Endodermal cell (in vitro differentiated cells): Measurements from ENCODE around the gene LGI2. TPM values are rescaled to one million over a fixed set of nuclear protein-coding genes. Genes with fewer than 3 reads are reported as not detected.

Experiments used
- DNase-seq: peaks from one replicate; pipeline ENCODE4 v3.0.0-alpha.2; 2017
- H3K27ac ChIP-seq: 2 replicates; pipeline ENCODE4 v1.5.1; 2013; ENCODE audit warnings: mild to moderate bottlenecking, low read depth, low read length, moderate library complexity
- H3K27me3 ChIP-seq: 2 replicates; pipeline ENCODE4 v1.6.1; 2013; ENCODE audit warnings: mild to moderate bottlenecking, low read length, moderate library complexity; ENCODE audit not compliant: insufficient read depth, control insufficient read depth, poor library complexity, severe bottlenecking
- H3K36me3 ChIP-seq: 2 replicates; pipeline ENCODE4 v1.7.0; 2013; ENCODE audit warnings: mild to moderate bottlenecking, low read length, moderate library complexity; ENCODE audit not compliant: control insufficient read depth, insufficient read depth
- H3K4me1 ChIP-seq: one replicate; pipeline ENCODE4 v1.7.0; 2013; ENCODE audit warnings: low read length; ENCODE audit not compliant: control insufficient read depth, insufficient read depth
- H3K4me3 ChIP-seq: 2 replicates; pipeline ENCODE4 v1.5.1; 2013; ENCODE audit warnings: mild to moderate bottlenecking, low read length, moderate library complexity
- H3K9ac ChIP-seq: 2 replicates; pipeline ENCODE4 v1.6.1; 2013; ENCODE audit warnings: mild to moderate bottlenecking, low read length, moderate library complexity; ENCODE audit not compliant: poor library complexity, severe bottlenecking; ENCODE audit errors: extremely low read depth
- H3K9me3 ChIP-seq: 2 replicates; pipeline ENCODE4 v1.6.1; 2013; ENCODE audit warnings: mild to moderate bottlenecking, low read length, moderate library complexity; ENCODE audit not compliant: control insufficient read depth
- H3K27ac Mint-ChIP-seq: 2 replicates; pipeline ENCODE4 v1.8.0; 2020; ENCODE audit warnings: mixed read lengths
- H3K27me3 Mint-ChIP-seq: 2 replicates; pipeline ENCODE4 v1.8.0; 2021; ENCODE audit warnings: mild to moderate bottlenecking, mixed read lengths; ENCODE audit not compliant: insufficient read depth
- H3K36me3 Mint-ChIP-seq: 2 replicates; pipeline ENCODE4 v1.8.0; 2020; ENCODE audit warnings: low read depth, mixed read lengths
- H3K4me1 Mint-ChIP-seq: 2 replicates; pipeline ENCODE4 v1.8.0; 2020; ENCODE audit warnings: mixed read lengths
- H3K4me3 Mint-ChIP-seq: 2 replicates; pipeline ENCODE4 v1.8.0; 2020; ENCODE audit warnings: mild to moderate bottlenecking, moderate library complexity, mixed read lengths
- H3K9me3 Mint-ChIP-seq: 2 replicates; pipeline ENCODE4 v1.8.0; 2020; ENCODE audit warnings: mild to moderate bottlenecking, mixed read lengths
- CTCF ChIP-seq: fragments of 200-600 bp; sonication (generic); conservative IDR thresholded peaks from 2 replicates; pipeline ENCODE4 v1.5.0; 2021; ENCODE audit warnings: antibody characterized with exemption, mild to moderate bottlenecking
- total RNA-seq, 2 donors: library from RNA; stranded (reverse); fragmentation: NEBNext Ultra II Directional in 1 of 2; extraction: Animal tissue kit (Norgen Biotek cat#: 25700) in 1 of 2; gene quantifications; 2 replicates in 1 of 2; 3 replicates in 1 of 2; pipeline ENCODE4 v1.2.1, GENCODE V29; 2021

The LGI2 gene
- total RNA-seq, 2 donors from 2014 or later, result 6.5 to 15.9 TPM

DNA sequence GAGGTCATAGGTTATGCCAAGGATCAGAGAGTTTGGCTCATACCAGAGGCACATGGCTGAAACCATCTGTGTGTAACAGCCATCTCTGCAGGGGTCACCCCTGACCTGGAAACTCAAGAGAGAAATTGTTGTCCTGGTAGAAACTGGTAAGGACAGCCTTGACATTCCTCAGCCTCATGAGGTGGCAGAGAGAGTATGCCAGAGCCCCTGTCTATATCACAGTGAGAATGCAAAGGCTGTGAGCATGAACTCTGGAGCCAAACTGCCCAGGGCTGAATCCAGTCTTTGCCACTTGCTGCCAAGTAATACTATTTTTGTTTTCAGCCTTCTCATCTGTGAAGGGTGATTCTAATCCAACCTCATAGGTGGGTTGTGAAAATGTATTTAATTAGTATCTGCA, 80.8 kb downstream of the LGI2 start:
- Histone ChIP-seq H3K9me3 (peaks cover 10% of the 10 kb centered on the region), H3K4me3 (no peak overlapping the region), H3K9ac (no peak overlapping the region), H3K36me3 (no peaks in the 10 kb centered on the region), H3K27me3 (no peaks in the 10 kb centered on the region), H3K4me1 (no peaks in the 10 kb centered on the region), H3K27ac (no peak overlapping the region)
- no peak for DNase-seq
- peaks cover 11% of the 10 kb centered on the region for H3K9me3 Mint-ChIP-seq
- H3K27ac Mint-ChIP-seq, result no peak overlapping the region
- no peak for TF ChIP-seq CTCF
- H3K36me3 Mint-ChIP-seq, result no peaks in the 10 kb centered on the region
- H3K27me3 Mint-ChIP-seq, result peaks cover 11% of the 10 kb centered on the region
- peaks cover 4% of the 10 kb centered on the region for H3K4me1 Mint-ChIP-seq
- no peak overlapping the region for H3K4me3 Mint-ChIP-seq

Other genes with a start within 250 kb of the LGI2 start
- 1 to 10 TPM; 5.7 to 8.7 TPM for gene SOD3, start 235.4 kb downstream of the LGI2 start, total RNA-seq
- 1 to 10 TPM; 4.9 to 5.5 TPM for gene CCDC149, start 117.9 kb downstream of the LGI2 start, total RNA-seq
- gene SEPSECS, start 129.5 kb upstream of the LGI2 start, total RNA-seq, result 10 to 100 TPM in 1 of 2 donors, 1 to 10 TPM in 1; 5.9 to 12.6 TPM
- 10 to 100 TPM; 15.6 to 16.1 TPM for gene PI4K2B, start 203.1 kb upstream of the LGI2 start, total RNA-seq